HepG2 (cell line): ENCODE measurements around the gene KSR1.

Experiments
- BRF2 ChIP-seq: sonication (generic); formaldehyde crosslinking; IDR thresholded peaks from 2 replicates; pipeline ENCODE4 v1.8.1; 2022; ENCODE audit warnings: mild to moderate bottlenecking, missing genetic modification reagents
- CREM ChIP-seq, 2 experiments: sonication (generic) in 1 of 2; formaldehyde crosslinking in 1 of 2; IDR thresholded peaks; 2 replicates each; pipeline versions ENCODE4 v1.4.0 to v1.6.1; 2016 to 2020; ENCODE audit warnings: antibody characterized with exemption in 1 of 2, mild to moderate bottlenecking in 1 of 2, missing genetic modification reagents in 1 of 2
- NFRKB ChIP-seq: fragments of 450-650 bp; IDR thresholded peaks from 2 replicates; pipeline ENCODE4 v1.6.1; 2017
- SMC3 ChIP-seq: IDR thresholded peaks from 2 replicates; pipeline ENCODE4 v1.6.1; 2011; ENCODE audit warnings: low read length, improper control_type of control experiment
- SUZ12 ChIP-seq: fragments of 150-350 bp; IDR thresholded peaks from 2 replicates; pipeline ENCODE4 v1.6.1; 2014; ENCODE audit warnings: low read depth, low read length
- U2AF2 ChIP-seq: fragments of 200-400 bp; formaldehyde crosslinking; IDR thresholded peaks from 2 replicates; pipeline ENCODE4 v1.6.1; 2017; ENCODE audit warnings: low read depth, mild to moderate bottlenecking, low read length
- ZBTB38 ChIP-seq: sonication (generic); formaldehyde crosslinking; IDR thresholded peaks from 2 replicates; pipeline ENCODE4 v1.5.1; 2020; ENCODE audit warnings: mild to moderate bottlenecking, missing genetic modification reagents
- ZNF280B ChIP-seq: sonication (generic); formaldehyde crosslinking; IDR thresholded peaks from 2 replicates; pipeline ENCODE4 v1.5.0; 2020; ENCODE audit warnings: missing genetic modification reagents, mild to moderate bottlenecking, borderline replicate concordance
- ZNF607 ChIP-seq: sonication (generic); formaldehyde crosslinking; IDR thresholded peaks from 2 replicates; pipeline ENCODE4 v1.5.1; 2020; ENCODE audit warnings: missing genetic modification reagents, mild to moderate bottlenecking, borderline replicate concordance

GRCh38 chr17:27582696-27583095 lies 126.4 kb downstream of the KSR1 start:
- TF ChIP-seq CREM (IDR thresholded peaks at IDR 0.05) = no peak
- no peak for TF ChIP-seq CREM (CRISPR knock-in tag; IDR thresholded peaks at IDR 0.05)
- no peak for TF ChIP-seq ZNF280B (CRISPR knock-in tag)
- no peak for TF ChIP-seq U2AF2
- no peak for TF ChIP-seq ZBTB38 (CRISPR knock-in tag)
- TF ChIP-seq SMC3 = no peak
- no peak for TF ChIP-seq ZNF607 (CRISPR knock-in tag)
- TF ChIP-seq NFRKB = no peak
- TF ChIP-seq BRF2 (CRISPR knock-in tag) = no peak
- no peak for TF ChIP-seq SUZ12
